Activated T-helper 1 cell treated with Interleukin-2 at 50 U/mL for 16 hours (primary cell): ENCODE data around the gene PIEZO2.

Experiments used
- DNase-seq: peaks from one replicate; pipeline ENCODE4 v3.0.0-alpha.2; 2020; ENCODE audit warnings: low read depth

PIEZO2 gene

DNA sequence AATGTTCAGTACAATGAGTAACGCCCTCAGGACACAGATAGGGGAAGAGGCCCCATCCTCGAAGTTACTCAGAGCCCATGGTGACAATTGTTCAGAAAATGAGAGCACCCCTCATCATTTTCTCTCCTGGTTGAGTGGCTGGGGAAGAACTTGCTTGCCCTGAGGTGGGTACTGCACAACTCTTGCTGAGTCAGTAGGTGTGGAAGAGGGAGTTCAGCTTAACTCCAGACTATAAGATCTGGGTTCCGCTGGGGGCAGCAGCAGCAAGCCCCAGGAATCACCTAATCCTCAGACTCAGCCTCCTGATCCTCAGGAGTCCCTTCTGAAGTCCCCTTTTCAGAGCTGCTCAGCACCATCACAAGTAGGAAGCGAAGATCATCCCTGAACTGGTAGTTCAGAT lies 123.7 kb downstream of the PIEZO2 start:
- DNase-seq = no peak

DNA sequence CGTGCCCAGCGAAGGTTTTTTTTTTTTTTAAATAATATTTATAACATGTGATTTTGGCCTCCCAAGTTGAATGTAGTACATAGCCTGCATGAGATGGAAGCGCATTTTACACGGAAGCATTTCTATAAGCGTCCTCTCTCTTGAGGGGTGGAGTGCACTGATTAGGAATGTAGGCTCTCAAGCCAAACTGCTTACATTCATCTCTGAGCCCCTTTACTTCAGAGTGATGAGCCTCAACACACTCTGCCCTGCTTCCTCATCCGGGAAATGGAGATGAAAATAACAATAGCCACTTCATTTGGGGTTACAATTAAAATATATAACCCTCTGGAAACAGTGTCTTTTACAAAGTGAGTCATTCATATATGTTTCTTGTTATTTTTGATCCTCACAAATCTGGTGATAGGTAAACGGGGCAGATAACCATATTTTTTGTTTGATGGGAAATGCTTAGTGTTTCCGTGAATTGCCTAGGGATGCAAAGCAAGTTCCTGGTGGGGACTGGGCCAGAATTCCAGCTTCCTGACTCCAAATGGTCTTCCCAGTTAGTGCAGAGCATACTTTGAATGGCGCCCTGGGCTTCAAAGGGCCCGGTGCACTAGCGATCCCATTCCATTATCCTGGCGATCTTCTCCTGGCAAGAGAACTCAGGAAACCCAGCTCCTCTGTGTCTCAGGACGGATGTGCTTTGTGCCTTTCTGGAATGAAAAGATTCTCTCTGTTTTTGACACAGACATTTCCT lies 124.3 kb downstream of the PIEZO2 start:
- DNase-seq = no peak

DNA sequence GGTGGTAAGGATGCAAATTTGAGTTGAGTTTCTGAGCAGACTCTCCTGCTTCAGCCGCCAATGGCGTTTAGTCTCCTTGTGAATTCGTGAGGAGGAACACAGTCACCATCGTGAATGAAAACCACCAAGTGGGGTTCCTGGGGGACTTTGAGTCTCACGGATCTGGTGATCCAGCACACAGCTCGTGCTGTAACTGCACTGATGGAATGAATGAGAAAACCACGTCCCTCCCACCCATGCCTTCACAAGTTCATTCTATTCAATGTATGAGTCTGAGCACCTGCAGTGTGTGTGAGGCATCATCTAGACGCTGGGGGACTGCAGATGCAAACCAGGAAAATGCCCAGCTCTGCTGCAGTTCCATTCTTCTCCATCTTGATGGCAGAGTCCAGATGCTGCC lies 127.9 kb downstream of the PIEZO2 start:
- DNase-seq = no peak

DNA sequence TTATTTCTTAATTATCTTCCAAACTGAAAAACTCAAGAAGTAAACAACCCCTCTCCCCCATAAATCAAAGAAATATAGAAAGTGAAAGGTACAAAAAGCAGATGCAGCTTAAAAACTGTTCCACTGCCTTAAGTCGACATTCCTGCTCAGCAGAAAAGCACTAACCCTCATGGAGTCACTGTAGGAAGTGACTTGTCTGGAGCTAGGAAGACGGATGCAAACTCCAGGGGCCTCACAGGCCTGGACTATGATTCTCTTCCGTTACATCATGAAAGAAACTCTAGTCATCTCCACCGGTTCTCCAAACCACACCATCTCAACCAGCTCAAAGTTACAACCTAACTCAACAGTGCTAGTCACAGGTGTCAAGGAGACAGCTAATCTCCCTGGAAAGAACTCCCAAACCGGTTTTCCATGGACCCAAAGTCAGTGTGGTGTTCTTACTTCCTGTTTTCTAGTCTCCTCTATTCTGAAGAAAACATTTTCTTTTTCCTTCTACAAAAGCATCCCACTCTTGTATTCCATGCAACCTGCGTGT lies 128.4 kb downstream of the PIEZO2 start:
- no peak for DNase-seq

DNA sequence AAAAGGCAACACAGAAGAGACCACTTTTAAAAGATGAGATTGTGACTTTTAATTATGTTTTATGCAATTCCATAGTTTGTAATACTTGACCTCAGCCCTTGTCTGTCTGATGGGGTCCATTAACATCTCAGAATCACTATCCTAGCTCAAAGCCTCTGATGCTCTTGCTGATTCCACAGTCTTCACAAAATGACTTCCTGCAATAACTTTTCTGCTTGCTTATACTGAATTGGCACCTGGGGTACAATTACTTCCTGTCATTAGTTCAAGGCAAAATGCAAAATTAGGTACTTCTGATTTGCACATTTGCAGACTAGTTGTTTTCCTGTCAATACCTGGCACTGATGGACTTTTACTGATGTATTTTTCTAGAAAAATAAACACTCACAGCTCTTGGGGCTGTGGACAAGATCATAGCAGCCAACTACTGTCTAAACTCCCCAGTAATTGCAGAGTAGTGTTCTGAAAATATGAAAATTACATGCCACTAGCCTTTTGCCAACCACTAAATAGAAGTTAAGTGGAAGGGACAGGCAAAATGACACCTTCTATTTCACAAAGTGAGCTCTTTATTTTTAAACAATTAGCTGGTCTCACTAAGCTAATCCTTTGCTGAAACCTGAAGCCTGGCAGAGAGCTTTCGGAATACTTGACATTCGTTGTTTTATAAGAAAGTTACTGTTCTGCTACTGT lies 129.1 kb downstream of the PIEZO2 start:
- no peak for DNase-seq

DNA sequence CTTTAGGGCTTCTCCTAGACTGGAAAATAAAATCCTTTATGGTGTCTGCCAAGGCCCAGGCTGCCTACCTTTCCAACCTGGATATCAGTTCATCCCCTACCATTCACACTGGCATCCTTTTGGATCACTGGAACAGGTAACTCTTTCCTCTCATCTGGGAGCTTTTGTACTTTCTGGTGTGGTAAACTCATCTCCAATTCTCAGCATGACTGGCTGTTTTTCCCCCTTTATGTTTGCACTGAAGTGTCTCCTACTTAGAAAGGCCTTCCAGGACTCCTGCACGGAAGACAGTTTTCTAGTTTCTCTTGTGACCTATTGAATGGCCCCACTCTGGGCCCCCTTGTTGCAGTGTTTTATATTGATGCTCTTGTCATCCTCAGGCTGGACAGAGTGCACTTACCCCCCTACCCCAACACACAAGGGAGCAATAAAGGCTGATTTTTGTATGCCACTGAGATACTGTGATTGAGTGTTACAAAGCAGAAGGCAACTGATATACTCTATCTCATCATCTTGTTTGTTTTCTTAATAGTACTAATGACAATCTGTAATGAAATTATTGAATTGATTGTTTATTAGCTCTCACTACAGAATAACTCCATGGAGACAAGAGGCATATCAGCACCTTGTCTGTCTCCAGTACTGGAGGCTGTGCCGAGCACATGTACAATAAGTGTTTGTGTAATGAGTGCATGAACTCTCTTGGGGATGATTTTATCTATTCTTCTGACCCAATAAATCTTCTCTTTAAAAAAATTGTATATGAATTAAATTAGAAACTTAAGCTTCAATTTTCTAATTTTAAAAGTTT lies 129.9 kb downstream of the PIEZO2 start:
- DNase-seq = no peak

DNA sequence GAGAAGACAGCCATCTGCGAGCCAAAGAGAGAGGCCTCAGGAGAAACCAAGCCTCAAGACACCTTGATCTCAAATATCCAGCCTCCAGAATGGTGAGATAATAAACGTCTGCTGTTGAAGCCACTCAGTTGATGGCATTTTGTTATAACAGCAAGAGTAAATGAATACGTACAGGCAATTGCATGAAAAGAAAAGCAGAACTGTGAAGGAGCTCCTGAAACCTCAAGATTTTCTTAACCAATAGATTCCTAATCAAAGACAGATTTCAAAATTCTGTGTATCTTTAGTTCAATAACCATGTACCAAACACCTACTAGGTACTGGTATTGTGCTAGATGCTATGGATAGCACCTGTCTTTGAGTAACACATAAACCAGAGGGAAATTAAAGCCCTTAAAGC lies 139.5 kb downstream of the PIEZO2 start:
- DNase-seq = no peak

DNA sequence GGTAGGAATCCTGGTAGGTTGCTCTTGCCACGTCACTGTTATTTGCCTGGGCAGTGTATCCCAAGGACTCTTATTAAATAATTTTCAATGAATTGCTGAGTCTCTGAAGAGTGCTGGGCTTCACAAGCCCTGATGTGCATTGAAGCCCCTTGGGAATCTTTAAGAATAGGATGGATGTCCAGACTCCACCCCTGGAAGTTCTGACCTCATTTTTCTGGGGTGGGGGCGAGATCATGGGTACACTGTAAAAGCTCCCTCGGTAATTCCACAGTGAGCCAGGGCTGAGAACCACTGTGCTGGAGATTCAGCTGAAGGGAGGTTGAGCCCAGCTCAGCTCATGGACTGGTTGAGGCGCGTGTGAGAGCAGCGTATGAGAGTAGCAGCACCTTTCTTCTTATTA lies 140.2 kb downstream of the PIEZO2 start:
- no peak for DNase-seq

DNA sequence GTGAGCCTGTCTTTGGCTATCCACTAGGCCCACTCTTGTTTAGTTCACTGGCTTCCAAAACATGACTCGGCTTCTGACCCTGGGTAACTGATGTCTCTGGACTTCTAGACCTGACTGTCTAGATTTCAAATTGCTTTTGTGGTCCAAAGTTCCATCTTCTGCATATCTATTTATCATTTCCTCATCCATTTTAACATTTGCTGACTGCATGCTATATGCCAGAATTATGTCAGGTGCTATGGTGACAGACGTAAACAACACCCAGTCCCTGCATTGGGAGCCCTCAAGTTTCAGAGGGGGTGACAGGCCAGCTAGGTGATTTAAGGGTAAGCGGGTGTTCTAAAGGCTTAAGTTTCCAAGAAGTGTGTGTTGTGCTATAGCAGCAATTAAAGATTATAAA lies 140.9 kb downstream of the PIEZO2 start:
- no peak for DNase-seq

DNA sequence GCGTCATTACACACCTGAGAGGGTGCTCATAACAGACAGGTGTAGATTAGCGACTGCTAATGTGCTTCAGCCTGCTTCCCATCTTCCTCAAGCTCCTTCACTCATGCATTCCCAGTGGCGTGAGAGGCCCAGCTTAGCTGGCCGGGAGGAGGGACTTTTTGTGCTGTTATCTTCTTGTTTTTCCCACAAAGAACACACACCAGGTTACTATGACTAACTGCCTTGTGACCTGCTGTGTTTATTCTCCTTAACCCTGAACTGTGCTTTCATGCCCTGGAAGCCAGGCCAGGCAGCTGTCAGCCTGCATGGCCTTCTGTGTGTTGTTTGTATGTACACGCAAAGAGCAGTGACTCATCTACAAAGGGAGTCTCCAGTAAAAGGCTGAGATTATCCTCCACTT lies 143.8 kb downstream of the PIEZO2 start:
- DNase-seq = no peak

DNA sequence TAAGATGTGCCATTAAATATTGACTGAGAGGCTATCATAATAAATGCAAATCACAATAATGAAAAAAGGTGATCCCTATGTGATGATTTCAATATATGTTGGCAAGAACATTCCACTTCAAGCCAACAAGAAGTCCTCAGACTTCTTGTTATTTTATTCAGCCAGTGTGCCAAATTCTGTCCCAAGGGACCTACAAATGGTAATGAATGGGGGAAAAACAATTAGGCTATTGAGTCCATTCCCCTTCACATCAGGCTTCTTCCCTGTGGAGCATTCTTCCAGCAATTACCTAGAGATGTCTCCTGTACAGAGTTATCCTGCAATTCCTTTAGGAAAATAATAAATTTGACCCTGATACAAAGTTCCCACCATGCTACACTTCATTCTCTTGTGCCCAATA lies 144.4 kb downstream of the PIEZO2 start:
- DNase-seq = no peak

DNA sequence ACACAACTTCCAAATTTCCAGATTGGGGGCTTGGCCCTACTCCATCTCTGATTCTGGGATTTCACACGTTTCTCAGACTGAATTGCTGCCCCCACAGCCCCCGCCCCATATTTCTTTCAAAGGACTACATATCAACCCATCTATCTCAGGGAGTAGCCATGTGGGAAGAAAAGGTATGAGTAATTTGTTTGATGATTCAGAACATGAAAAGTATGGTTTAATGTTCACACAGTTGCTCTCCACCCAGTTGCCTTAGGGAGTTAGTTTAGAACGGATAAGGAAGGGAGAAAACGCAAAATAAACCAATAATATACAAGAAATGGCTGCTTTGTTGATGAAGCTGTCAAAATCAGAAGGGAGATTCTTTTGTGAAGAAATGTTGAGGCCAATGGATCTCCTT lies 145.1 kb downstream of the PIEZO2 start:
- no peak for DNase-seq

DNA sequence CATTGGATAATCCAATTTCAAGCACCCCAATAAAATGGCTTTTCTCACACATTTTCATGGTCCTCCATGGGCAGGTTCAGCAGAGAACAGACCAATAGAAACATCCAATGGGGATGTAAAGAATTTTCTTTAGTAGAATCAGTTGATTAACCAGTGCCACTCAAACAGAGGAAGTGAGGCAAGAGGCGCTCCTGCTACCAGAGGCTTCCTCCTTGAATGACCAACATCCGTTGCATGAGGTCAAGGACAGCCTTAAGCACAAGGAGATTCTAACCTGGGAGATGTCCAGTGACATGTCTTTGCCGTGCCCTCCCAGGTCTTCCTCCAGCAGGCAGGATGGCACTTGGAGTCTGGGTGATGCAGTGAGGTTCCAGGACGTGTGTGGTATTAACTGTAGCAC lies 146.6 kb downstream of the PIEZO2 start:
- no peak for DNase-seq

DNA sequence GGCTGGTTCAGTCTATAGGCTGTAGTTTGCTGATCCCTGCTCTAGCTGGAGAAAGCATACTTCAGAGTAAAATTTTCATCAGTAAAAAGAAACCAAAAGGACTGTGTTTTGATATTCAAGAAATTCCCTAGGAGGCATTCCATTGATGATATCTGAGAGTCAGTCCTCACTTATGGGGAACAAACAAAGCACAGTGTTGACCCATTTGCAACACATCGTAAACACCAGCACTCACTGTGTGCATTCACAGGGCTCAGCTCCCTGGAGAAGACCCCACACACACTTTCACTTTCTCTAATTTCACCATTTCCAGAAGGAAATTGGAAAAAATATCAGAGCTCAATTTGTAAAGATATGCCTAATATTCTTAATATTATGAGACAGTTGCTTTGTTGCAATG lies 147.1 kb downstream of the PIEZO2 start:
- DNase-seq = no peak

DNA sequence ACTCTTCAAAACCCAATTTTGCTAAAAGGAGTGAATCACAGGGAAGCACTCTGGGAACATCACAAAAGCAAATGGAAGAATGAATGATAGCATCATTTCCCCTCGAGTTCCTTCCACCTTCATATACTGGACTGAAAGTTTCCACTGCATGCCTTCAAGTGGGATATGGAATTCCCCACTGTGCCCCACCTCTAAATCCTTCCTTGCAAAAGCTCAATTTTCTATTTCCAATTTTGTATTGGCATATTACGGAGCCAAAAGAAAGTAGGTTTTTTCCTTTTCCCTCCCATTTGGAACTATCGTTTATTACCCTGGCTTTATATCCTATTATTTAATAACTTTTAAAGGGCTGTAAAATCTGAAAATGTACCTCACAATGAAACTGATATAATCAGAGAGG lies 149.3 kb downstream of the PIEZO2 start:
- no peak for DNase-seq

DNA sequence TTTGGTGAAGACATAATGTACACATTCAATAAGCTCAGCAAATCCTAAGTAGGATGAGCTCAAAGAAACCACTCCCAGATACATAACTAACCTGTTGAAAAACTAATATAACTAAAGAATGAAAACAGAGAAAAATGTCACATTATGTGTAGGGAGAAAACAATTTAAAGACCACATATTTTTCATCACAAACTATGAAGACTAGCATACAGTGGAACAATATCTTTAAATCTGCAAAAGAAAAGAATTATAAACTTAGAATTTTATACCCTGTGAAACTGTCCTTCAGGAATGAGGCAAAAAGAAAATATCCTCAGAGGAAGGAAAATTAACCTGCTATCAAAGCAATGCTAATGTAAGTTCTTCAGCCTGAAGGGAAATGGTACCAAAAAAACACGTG lies 151.5 kb downstream of the PIEZO2 start:
- DNase-seq = no peak

DNA sequence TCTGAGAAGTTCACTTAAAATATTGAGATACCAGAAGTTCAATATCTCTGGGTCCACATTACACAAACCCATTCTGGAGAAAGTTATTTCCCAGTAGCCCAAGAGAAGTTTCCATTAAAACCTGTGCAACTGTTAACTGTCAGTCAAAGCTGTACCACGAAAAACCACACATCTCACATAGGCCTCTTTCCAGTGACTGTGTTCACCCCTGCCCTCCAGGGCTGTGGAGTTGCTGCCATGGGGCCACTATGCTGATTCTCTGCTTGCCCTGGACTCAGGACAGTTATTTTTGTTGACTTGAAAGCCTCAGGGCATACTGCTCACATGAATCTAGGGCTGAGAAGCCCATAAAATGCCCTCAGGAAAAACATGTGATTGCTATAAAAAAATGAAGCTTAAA lies 153.8 kb downstream of the PIEZO2 start:
- no peak for DNase-seq

DNA sequence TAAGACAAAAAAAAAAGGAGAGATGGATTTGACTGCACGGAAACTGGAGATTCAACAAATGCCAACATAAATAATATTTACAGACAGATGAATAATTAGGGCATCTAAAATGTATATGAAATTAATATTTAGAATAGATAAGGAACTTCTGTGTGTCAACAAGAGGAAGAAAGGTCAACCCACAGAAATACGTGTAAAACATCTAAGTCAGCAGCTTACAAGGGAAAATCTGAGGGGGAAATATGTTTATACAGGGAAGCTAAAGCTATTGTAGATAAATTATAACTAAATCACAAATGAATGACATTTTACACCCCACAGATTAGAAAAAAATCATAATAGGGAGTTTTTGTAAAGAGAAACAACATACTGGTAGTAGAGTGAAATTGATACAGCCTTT lies 159.9 kb downstream of the PIEZO2 start:
- no peak for DNase-seq

DNA sequence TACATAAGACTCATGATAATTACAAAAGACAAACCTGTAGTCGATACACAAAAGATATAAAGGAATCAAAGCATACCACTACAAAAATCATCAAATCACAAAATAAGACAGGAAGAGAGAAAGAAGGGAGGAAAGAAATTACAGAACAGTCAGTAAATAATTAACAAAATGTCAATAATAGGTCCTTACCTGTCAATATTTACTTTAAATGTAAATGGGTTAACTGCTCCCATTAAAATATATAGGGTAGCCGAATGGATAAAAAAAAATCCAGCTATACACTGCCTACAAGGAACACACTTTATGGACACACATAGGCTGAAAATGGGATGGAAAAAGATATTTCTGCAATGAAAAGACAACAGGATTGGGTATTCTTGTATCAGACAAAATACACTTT lies 163.7 kb downstream of the PIEZO2 start:
- no peak for DNase-seq

DNA sequence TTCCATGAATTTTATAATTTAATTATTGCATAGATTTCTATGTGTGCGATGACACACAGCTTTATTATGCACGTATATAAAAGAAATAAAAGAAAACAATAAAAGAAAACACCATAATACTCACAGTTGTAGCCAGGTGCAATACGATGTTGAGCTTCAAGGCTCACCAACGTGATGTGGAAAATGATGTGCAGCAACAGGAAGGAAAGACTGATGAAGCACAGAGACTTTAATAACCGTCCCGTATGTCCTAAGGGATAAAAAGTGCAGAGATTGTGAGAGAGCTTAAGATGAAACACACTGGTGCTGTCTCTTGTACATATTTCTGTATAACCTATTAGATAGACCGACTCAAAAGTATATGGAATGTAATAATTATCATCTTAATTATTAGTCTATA lies 170.0 kb downstream of the PIEZO2 start:
- DNase-seq = no peak

DNA sequence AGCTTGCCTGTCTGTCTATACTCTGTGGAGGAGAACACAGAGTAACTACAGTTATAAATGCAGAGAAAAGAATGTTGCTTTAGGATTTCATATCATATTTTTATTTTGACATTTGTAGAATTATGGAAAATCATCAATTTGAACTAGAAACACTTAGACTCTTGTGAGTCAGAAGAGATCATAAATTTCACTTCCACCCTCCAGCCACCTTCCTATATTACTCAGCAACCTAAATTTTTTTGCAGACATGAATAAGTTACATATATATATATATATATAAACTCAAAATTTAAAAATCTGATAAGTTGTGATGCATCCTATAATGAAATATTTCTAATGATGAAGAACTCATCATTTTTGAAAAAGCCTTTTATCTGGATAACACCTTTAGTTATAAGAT lies 172.3 kb downstream of the PIEZO2 start:
- no peak for DNase-seq

DNA sequence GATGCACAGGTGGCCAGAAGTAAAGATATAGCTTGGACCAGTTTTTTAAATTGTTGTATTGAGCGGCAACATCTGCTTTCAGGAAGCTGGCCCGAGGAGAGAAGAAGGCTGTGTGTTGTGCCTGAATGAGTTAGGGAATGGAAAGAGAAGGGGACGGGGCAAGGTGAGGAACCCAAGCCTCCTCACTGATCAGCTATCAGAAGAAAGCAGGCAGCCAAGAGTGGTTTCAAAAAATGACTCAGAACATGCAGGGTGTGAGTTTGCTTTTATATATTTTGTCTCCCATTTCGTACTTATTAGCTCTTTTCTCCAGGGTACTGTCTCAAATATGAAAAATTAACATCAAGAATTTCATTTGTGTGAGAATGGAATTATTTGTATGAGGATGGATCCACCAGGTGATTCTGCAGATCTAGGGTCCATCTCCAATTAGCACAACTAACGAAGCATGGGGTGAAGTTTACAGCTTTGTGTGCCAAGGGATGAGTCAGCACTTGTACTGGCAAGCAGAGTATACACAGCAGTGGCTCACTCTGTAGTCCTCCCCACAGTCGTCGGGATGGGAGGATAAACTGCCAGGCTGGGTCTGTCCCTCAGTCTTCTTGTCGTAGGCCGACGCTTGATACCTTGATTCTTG lies 175.7 kb downstream of the PIEZO2 start:
- no peak for DNase-seq
